ENCODE data around the gene NET1.

DNA sequence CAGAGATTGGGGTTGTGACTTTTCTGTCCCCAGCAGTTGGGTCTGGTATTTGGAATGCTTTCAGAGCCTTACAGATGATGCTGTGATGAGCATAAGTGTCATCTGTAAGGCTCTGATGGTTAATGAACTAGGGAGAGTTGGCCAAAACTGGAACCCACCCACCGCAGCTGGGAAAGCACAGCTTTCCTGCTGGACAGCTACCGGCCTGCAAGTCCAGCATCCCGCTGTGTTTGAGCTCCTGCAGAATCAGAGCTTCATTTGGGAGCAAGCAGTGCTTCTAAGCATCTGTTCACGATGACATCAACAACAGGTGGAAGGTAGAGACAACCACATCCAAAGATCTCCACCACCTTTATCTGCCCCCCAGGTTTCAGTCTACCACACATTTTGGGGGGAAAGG, 35.9 kb upstream of the NET1 start:
- TF ChIP-seq POLR2A (IDR thresholded peaks at IDR 0.05) (no peak), CTCF (IDR thresholded peaks at IDR 0.05) (no peak)

All from lower leg skin (tissue), 3 donors.